Astrocyte (in vitro differentiated cells and primary cell): ENCODE data around the gene RAB36.

Experiments
- CTCF ChIP-seq: IDR thresholded peaks from 2 replicates; pipeline ENCODE4 v1.5.1; 2011; ENCODE audit warnings: low read depth, mild to moderate bottlenecking, inconsistent platforms, low read length, moderate library complexity; ENCODE audit not compliant: insufficient read depth
- EZH2 ChIP-seq: IDR thresholded peaks from 2 replicates; pipeline ENCODE4 v1.6.1; 2012; ENCODE audit warnings: mild to moderate bottlenecking, low read length, inconsistent platforms; ENCODE audit not compliant: insufficient read depth

GRCh38 chr22:23156286-23156685 lies 11.0 kb downstream of the RAB36 start:
- no peak for TF ChIP-seq CTCF
- no peak for TF ChIP-seq EZH2
